IMR-90 (cell line): Measurements from ENCODE around the gene C5orf24. TPM values are rescaled to one million over a fixed set of nuclear protein-coding genes. Genes with fewer than 3 reads are reported as not detected.
A peak's percentile ranks its signal among the peaks of the same experiment; 100 is the strongest.

ENCODE experiments used
- ATAC-seq: fragments of 200-7000 bp; cut with Tn5 transposase; 2 replicates; pipeline ENCODE4 v1.9.1; 2020; ENCODE audit warnings: low read depth, mild to moderate bottlenecking, moderate library complexity
- BruUV-seq: library from RNA; stranded (reverse); fragments of 400-500 nt; replicated peaks from 2 replicates; lab custom pipeline; 2021; lab: Mats Ljungman, UMichigan
- CTCF ChIA-PET: fragments of 300-600 bp; formaldehyde crosslinking; extraction: SDS; loops from one replicate; lab custom pipeline; 2021; ENCODE audit warnings: antibody characterized with exemption; lab: Yijun Ruan, JAX
- POLR2A ChIA-PET: fragments of 300-600 bp; sonication (Branson Sonifier 250); formaldehyde crosslinking; loops from one replicate; lab custom pipeline; 2022; ENCODE audit warnings: antibody characterized with exemption; ENCODE audit not compliant: unreplicated experiment; lab: Charles Lee
- DNase-seq: peaks from one replicate; pipeline ENCODE4 v3.0.0; 2013
- H2AFZ ChIP-seq: replicated peaks from 2 replicates; pipeline ENCODE3; 2013; ENCODE audit warnings: low read length, mild to moderate bottlenecking; ENCODE audit not compliant: poor library complexity
- H2AK5ac ChIP-seq: 2 replicates; pipeline ENCODE4 v1.6.1; 2013; ENCODE audit warnings: low read depth, low read length, inconsistent platforms
- H2AK9ac ChIP-seq: replicated peaks from 2 replicates; pipeline ENCODE3; 2013; ENCODE audit warnings: mild to moderate bottlenecking, low read depth, low read length, moderate library complexity; ENCODE audit not compliant: poor library complexity
- H2BK120ac ChIP-seq: 2 replicates; pipeline ENCODE4 v1.6.1; 2013; ENCODE audit warnings: low read depth, low read length, inconsistent platforms
- H2BK15ac ChIP-seq: 3 replicates; pipeline ENCODE4 v1.6.1; 2013; ENCODE audit warnings: low read depth, low read length, inconsistent platforms
- H2BK20ac ChIP-seq: 2 replicates; pipeline ENCODE4 v1.6.1; 2013; ENCODE audit warnings: low read depth, mild to moderate bottlenecking, inconsistent platforms, low read length, moderate library complexity
- H2BK5ac ChIP-seq: 2 replicates; pipeline ENCODE4 v1.6.1; 2013; ENCODE audit warnings: mild to moderate bottlenecking, low read depth, low read length, inconsistent platforms; ENCODE audit not compliant: poor library complexity, severe bottlenecking
- H3K14ac ChIP-seq: replicated peaks from 2 replicates; pipeline ENCODE4 v1.6.1; 2013; ENCODE audit warnings: low read depth, low read length, inconsistent platforms
- H3K18ac ChIP-seq: 2 replicates; pipeline ENCODE4 v1.6.1; 2013; ENCODE audit warnings: low read depth, low read length, control low read depth
- H3K23ac ChIP-seq: 2 replicates; pipeline ENCODE4 v1.6.1; 2013; ENCODE audit warnings: low read depth, low read length, inconsistent platforms
- H3K27ac ChIP-seq: 2 replicates; pipeline ENCODE4 v1.5.1; 2013; ENCODE audit warnings: mild to moderate bottlenecking, control low read depth, low read length; ENCODE audit not compliant: insufficient read depth
- H3K27me3 ChIP-seq: 2 replicates; pipeline ENCODE4 v1.6.1; 2013; ENCODE audit warnings: low read length; ENCODE audit not compliant: control insufficient read depth, insufficient read depth
- H3K36me3 ChIP-seq: 2 replicates; pipeline ENCODE4 v1.6.1; 2013; ENCODE audit warnings: low read length, mixed read lengths; ENCODE audit not compliant: control insufficient read depth, insufficient read depth
- H3K4ac ChIP-seq: 2 replicates; pipeline ENCODE4 v1.6.1; 2013; ENCODE audit warnings: low read depth, low read length, inconsistent platforms
- H3K4me1 ChIP-seq: 2 replicates; pipeline ENCODE4 v1.6.1; 2013; ENCODE audit warnings: low read length, mixed read lengths; ENCODE audit not compliant: control insufficient read depth, insufficient read depth
- H3K4me2 ChIP-seq: 2 replicates; pipeline ENCODE4 v1.6.1; 2013; ENCODE audit warnings: low read depth, mild to moderate bottlenecking, control low read depth, low read length, moderate library complexity
- H3K4me3 ChIP-seq: 2 replicates; pipeline ENCODE4 v1.5.1; 2013; ENCODE audit warnings: low read depth, mild to moderate bottlenecking, control low read depth, low read length, moderate library complexity; ENCODE audit not compliant: insufficient read depth
- H3K56ac ChIP-seq: 2 replicates; pipeline ENCODE4 v1.6.1; 2013; ENCODE audit warnings: low read length, inconsistent platforms; ENCODE audit not compliant: insufficient read depth; ENCODE audit errors: extremely low read depth
- H3K79me1 ChIP-seq, 2 experiments: 2 replicates each; pipeline ENCODE4 v1.6.1; 2013; ENCODE audit warnings: low read length in 2 of 2, inconsistent platforms in 1 of 2, low read depth in 1 of 2
- H3K9ac ChIP-seq: 2 replicates; pipeline ENCODE4 v1.6.1; 2013; ENCODE audit warnings: low read depth, low read length, control low read depth
- H3K9me1 ChIP-seq: 2 replicates; pipeline ENCODE4 v1.6.1; 2013; ENCODE audit warnings: low read length, inconsistent platforms; ENCODE audit not compliant: insufficient read depth
- H3K9me3 ChIP-seq: 2 replicates; pipeline ENCODE4 v1.6.1; 2013; ENCODE audit warnings: low read length; ENCODE audit not compliant: control insufficient read depth, insufficient read depth
- H4K20me1 ChIP-seq: 2 replicates; pipeline ENCODE4 v1.6.1; 2013; ENCODE audit warnings: low read length, inconsistent platforms; ENCODE audit not compliant: insufficient read depth
- H4K5ac ChIP-seq: 2 replicates; pipeline ENCODE4 v1.6.1; 2013; ENCODE audit warnings: mild to moderate bottlenecking, low read depth, low read length, control low read depth
- H4K8ac ChIP-seq, 2 experiments: 2 replicates each; pipeline ENCODE4 v1.6.1; 2013; ENCODE audit warnings: low read depth in 2 of 2, low read length in 2 of 2, control low read depth in 1 of 2, inconsistent platforms in 1 of 2
- H4K91ac ChIP-seq: 2 replicates; pipeline ENCODE4 v1.6.1; 2013; ENCODE audit warnings: low read depth, low read length, inconsistent platforms; ENCODE audit not compliant: insufficient read depth
- CEBPB ChIP-seq: IDR thresholded peaks from 2 replicates; pipeline ENCODE4 v1.6.1; 2012; ENCODE audit warnings: low read depth, low read length, improper control_type of control experiment
- SMC3 ChIP-seq: fragments of 150-350 bp; IDR thresholded peaks from 2 replicates; pipeline ENCODE4 v1.6.1; 2016; ENCODE audit warnings: low read depth, mild to moderate bottlenecking, antibody characterized with exemption, low read length, moderate library complexity
- WGBS, 2 experiments: methylation state at CpG; one replicate each; pipeline versions ENCODE4 v1.1.5 to v1.1.7; 2013; ENCODE audit warnings: missing lambda C conversion rate in 2 of 2; ENCODE audit not compliant: insufficient read length in 1 of 2; ENCODE audit errors: extremely low coverage in 2 of 2; 5-methylcytosine and 5-hydroxymethylcytosine counted together
- dilution Hi-C: fragments of 300-500 bp; cut with HindIII; formaldehyde crosslinking; loops from one replicate; pipeline ENCODE4 v1.14.3; 2018; ENCODE audit warnings: low sequenced_read_pairs; ENCODE audit not compliant: unreplicated experiment
- in situ Hi-C: fragments of 300-500 bp; cut with MboI; formaldehyde crosslinking; loops from 3 replicates; pipeline ENCODE4 v1.14.3; 2019; ENCODE audit warnings: low sequenced_read_pairs, inconsistent platforms, mixed read lengths
- intact Hi-C: fragments of 100-400 bp; cut with micrococcal nuclease; formaldehyde crosslinking; loops from 2 replicates; pipeline ENCODE4 v1.10.0; 2022
- polyA plus RNA-seq, 3 experiments: library from polyadenylated mRNA; depleted of rRNA; stranded (reverse); fragments of >200 nt; gene quantifications; 2 replicates each; pipeline ENCODE4 v1.2.3, GENCODE V29; 2012; ENCODE audit warnings: low replicate concordance in 1 of 3
- total RNA-seq: library from RNA; depleted of rRNA; stranded (reverse); fragments of >200 nt; gene quantifications from 2 replicates; pipeline ENCODE4 v1.2.3, GENCODE V29; 2012

Gene C5orf24
- total and polyA plus RNA-seq, 2 of the 4 experiments (the other 2 are of a cell fraction): 29.8 to 44.9 TPM

DNA sequence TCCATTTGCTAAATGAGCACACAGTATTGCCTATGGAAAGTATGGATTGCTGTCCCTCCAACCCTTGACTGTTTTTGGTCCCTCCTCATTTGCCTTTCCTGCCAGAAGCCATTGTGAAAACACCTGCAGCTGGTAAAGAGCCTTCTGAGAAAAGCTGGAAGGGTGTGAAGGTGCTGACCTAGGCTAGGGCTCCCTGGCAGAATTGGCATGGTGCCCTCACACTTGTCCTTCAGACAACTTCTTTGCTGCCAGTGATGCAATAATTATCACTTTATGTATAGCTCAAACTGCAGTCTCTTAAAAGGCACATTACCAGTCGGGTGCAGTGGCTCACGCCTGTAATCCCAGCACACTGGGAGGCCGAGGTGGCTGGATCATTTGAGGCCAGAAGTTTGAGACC lies 32.6 kb downstream of the C5orf24 start:
- no peak overlapping the region for H3K27ac ChIP-seq
- no TSS peak for BruUV-seq
- no peak overlapping the region for H3K18ac ChIP-seq
- no peak overlapping the region for H2BK15ac ChIP-seq
- WGBS, 2 experiments: no CpG with 5 or more reads among the region's 3 CpGs
- H3K36me3 ChIP-seq: peaks cover 3% of the 10 kb centered on the region
- dilution Hi-C loops (no loop called here), intact Hi-C loops (no loop called here), in situ Hi-C loops (no loop called here)
- no peak for ATAC-seq
- CTCF ChIA-PET: interaction anchor here (0.6 kb wide), 1 partner anchor 304 kb away, joined by 10 read pairs; no protein-coding TSS in a partner anchor
- no peak overlapping the region for H2BK120ac ChIP-seq
- H3K4me2 ChIP-seq: no peak overlapping the region
- H2AK5ac ChIP-seq: no peak overlapping the region
- H2AFZ ChIP-seq: no peak overlapping the region
- no peak for DNase-seq
- H4K91ac ChIP-seq: no peak overlapping the region
- no peak overlapping the region for H3K56ac ChIP-seq
- H3K9ac ChIP-seq: no peak overlapping the region
- H3K4me3 ChIP-seq: no peak overlapping the region
- no peaks in the 10 kb centered on the region for H3K27me3 ChIP-seq
- no peak overlapping the region for H3K14ac ChIP-seq
- H3K4ac ChIP-seq: no peak overlapping the region
- H4K5ac ChIP-seq: no peak overlapping the region
- no peak overlapping the region for H2BK5ac ChIP-seq
- TF ChIP-seq SMC3 (no peak), CEBPB (0 out of 2 replicates have a peak, but pooled peaks have one; percentile 26)
- H3K9me1 ChIP-seq: peaks cover 12% of the 10 kb centered on the region; the same call in 1 of the 2 replicates
- POLR2A ChIA-PET: no interaction called here
- no peak overlapping the region for H2BK20ac ChIP-seq
- H2AK9ac ChIP-seq: peak overlapping the region; percentile 58
- peaks cover 24 to 55% of the 10 kb centered on the region in 2 experiments for H3K79me1 ChIP-seq
- peaks cover 12% of the 10 kb centered on the region; the same call in 1 of the 2 replicates for H4K20me1 ChIP-seq
- H3K9me3 ChIP-seq: no peaks in the 10 kb centered on the region
- H3K23ac ChIP-seq: no peak overlapping the region
- H4K8ac ChIP-seq: no peak overlapping the region
- H3K4me1 ChIP-seq: peaks cover 5% of the 10 kb centered on the region; the same call in 1 of the 2 replicates
